Measurements from ENCODE around the gene NR1I3.

NR1I3 gene

GRCh38 chr1:161199506-161200139, 38.4 kb downstream of the NR1I3 start:
- H3K4me3 ChIP-seq (ENCODE audit: low read length): no peak overlapping the region
- TF ChIP-seq ZNF274 (IDR thresholded peaks at IDR 0.05; ENCODE audit: low read depth, low read length): no peak

- no peak within 1 kb of the TSS for H3K4me3 ChIP-seq (ENCODE audit: low read length)
Measured at GRCh38 chr1:161198897-161199431, 39.0 kb downstream of the NR1I3 start, which contains the start of gene ADAMTS4. ADAMTS4 (minus strand) TSS chr1:161199054; CDS start chr1:161198627, 427 bp downstream.

GRCh38 chr1:161198194-161198896, 39.7 kb downstream of the NR1I3 start:
- TF ChIP-seq ZNF274 (IDR thresholded peaks at IDR 0.05; ENCODE audit: low read depth, low read length): no peak
- H3K4me3 ChIP-seq (ENCODE audit: low read length): no peak overlapping the region

More at GRCh38 chr1:161198897-161199431, 39.0 kb downstream of the NR1I3 start, which contains the start of gene ADAMTS4:
- no peak for TF ChIP-seq ZNF274 (IDR thresholded peaks at IDR 0.05; ENCODE audit: low read depth, low read length)

GRCh38 chr1:161197560-161198193, 40.3 kb downstream of the NR1I3 start:
- H3K4me3 ChIP-seq (ENCODE audit: low read length): no peak overlapping the region

GRCh38 chr1:161196521-161197451, 41.2 kb downstream of the NR1I3 start:
- no peak overlapping the region for H3K4me3 ChIP-seq (ENCODE audit: low read length)
- no peak for TF ChIP-seq ZNF274 (IDR thresholded peaks at IDR 0.05; ENCODE audit: low read depth, low read length)

More at GRCh38 chr1:161197560-161198193, 40.3 kb downstream of the NR1I3 start:
- no peak for TF ChIP-seq ZNF274 (IDR thresholded peaks at IDR 0.05; ENCODE audit: low read depth, low read length)

- no peak for TF ChIP-seq ZNF274 (IDR thresholded peaks at IDR 0.05; ENCODE audit: low read depth, low read length)
- no peak overlapping the region for H3K4me3 ChIP-seq (ENCODE audit: low read length)
Measured at GRCh38 chr1:161196111-161196510, 41.9 kb downstream of the NR1I3 start.

DNA sequence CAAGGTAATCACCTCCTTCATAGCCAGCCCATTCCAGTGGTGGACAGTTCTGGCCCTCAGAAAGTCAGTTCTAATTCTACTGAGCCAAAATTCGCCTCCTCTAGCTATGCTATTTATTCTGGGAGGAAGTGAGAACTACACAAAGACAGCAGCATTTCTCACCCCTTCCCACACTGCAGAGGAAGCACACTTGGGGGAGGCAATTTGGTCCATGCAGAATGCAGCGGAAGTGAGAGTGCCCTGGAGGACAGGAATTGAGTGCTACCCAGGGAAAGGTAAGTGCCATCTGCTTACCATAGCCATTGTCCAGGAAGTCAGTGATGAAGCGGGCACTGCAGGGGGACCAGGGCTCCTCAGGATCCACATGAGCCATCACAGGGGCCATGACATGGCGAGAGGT, 42.8 kb downstream of the NR1I3 start:
- H3K4me3 ChIP-seq (ENCODE audit: low read length): no peak overlapping the region
- TF ChIP-seq ZNF274 (IDR thresholded peaks at IDR 0.05; ENCODE audit: low read depth, low read length): no peak

- TF ChIP-seq ZNF274 (IDR thresholded peaks at IDR 0.05; ENCODE audit: low read depth, low read length): no peak
- no peak overlapping the region for H3K4me3 ChIP-seq (ENCODE audit: low read length)
Measured at GRCh38 chr1:161193561-161194235, 44.3 kb downstream of the NR1I3 start.

DNA sequence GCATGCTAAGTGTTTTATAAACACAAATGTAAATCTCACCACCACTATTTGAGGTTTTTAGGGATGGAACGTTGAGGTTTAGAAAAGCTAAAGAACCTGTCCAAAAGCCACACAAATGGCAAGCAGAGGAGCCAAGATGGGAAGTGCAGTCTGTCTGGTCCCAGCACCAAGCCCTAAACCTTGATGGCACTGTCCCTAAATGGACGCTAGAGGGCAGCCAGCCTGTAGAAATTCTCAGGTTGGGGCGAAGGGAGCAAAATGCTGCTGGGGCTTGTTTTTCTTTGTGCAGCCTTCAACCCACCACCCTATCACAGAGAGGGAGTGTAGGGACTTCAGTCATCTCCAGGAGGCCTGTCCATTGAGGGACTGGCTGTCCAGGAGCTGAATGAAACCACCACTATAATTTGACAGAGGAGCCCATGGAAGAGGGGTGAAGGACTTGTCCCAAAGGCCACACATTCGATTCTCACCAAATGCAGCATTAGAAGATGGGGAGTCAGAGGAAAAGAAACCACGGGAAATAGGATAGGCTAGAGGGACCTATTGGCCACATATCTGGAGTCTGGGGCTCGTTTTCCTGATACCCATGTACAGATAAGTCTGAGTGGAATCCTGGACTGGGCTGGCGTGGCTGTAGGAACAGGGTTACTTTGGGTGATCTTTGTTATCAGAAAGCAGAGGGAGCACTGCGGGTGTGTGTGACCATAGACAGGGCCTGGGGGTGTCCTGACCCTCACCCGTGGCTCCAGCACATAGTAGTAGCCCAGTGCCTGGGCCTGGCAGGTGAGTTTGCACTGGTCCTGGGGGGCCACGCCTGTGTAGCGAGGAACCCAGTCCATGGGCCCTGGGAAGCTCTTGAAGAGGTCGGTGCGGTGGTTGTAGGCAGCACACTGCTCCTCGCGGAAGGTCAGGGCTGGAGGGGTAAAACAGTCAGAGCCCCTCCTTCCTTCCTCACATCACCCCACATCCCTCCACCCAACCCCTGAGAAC, 45.2 kb downstream of the NR1I3 start:
- TF ChIP-seq ZNF274 (IDR thresholded peaks at IDR 0.05; ENCODE audit: low read depth, low read length): no peak
- H3K4me3 ChIP-seq (ENCODE audit: low read length): no peak overlapping the region

DNA sequence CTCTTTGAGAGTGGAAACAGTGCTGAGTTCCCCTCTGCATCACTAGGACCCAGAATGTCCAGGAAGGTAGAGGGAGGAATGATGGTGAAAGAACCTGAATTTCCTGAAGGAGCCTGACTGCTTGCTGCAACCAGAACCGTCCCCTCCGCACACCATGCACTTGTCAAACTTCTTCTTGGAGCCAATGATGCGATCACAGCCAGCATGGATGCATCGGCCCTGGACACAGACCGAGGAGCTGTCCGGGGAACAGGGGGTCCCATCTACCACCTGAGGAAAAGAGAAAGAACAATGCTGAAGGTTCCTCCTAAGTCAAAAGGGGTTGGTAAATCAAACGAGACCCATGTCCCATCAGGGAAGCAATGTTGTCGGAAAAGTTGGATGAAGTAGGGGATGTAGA, 46.0 kb downstream of the NR1I3 start:
- H3K4me3 ChIP-seq (ENCODE audit: low read length): no peak overlapping the region
- TF ChIP-seq ZNF274 (IDR thresholded peaks at IDR 0.05; ENCODE audit: low read depth, low read length): no peak

DNA sequence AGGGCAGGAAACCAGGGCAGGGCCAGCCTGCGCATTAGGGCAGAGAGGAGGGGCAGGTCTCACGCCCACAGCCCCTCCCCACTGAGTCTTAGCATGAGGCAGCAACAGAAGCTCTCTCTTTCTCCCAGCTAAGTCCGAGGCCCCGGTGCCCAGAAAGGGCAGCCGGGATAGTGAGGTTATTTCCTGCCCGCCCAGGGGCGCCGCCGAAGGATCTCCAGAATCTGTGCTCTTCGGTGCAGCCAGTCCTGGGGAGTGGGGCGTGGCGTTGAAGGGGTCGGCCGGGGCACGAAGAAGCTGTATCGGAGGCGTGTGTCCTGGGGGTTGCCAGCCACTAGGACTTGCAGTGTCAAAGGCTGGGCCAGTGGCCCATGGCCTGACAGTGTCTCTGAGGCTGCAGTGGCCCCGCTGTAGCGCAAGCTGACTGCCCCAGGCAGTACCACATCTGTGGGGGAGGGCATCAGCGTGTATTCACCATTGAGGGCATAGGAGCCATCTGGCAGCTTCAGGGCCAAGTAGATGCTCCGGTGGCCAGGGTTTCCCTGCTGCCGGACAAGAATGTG, 47.0 kb downstream of the NR1I3 start:
- no peak overlapping the region for H3K4me3 ChIP-seq (ENCODE audit: low read length)
- no peak for TF ChIP-seq ZNF274 (IDR thresholded peaks at IDR 0.05; ENCODE audit: low read depth, low read length)

DNA sequence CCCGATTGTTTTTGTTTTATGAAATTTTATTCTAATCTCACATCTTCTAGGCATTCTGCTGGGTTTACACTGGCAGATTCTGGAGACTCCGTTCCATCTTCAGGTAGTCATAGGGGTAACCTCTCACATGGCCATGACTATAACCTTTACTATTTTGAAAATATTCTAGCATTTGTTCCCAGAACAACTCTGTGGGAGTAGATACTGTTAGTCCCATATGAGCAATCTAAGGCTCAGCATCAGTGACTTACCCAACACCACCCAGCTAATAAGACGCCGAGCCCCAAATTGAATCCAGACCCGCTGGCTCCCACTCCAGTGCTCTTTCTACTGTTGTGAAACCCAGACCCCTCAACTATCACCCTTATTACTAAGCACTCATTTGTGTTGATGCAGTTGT, 49.0 kb downstream of the NR1I3 start:
- H3K4me3 ChIP-seq (ENCODE audit: low read length): no peak overlapping the region
- no peak for TF ChIP-seq ZNF274 (IDR thresholded peaks at IDR 0.05; ENCODE audit: low read depth, low read length)

Measured in GM08714 (cell line).